AG04449 (cell line): ENCODE results near the gene HNRNPUL2.

Experiments used
- CTCF ChIA-PET: fragments of 350-600 bp; formaldehyde crosslinking; extraction: SDS; loops from one replicate; lab custom pipeline; 2021; ENCODE audit warnings: antibody characterized with exemption; lab: Yijun Ruan, JAX
- POLR2A ChIA-PET: fragments of 400-600, 350-600 bp; formaldehyde crosslinking; extraction: SDS; loops from one replicate; lab custom pipeline; 2020; ENCODE audit warnings: antibody characterized with exemption, inconsistent platforms; lab: Yijun Ruan, JAX
- DNase-seq: peaks from one replicate; pipeline ENCODE4 v3.0.0-alpha.2; 2010; ENCODE audit warnings: low read depth, low spot score
- H3K4me3 ChIP-seq: 2 replicates; pipeline ENCODE4 v1.5.1; 2011; ENCODE audit warnings: low read depth, mild to moderate bottlenecking, control low read depth, low read length
- CTCF ChIP-seq: IDR thresholded peaks from one replicate; pipeline ENCODE4 v1.5.1; 2011; ENCODE audit warnings: mild to moderate bottlenecking, moderate library complexity, low read length, control low read depth, inconsistent platforms; ENCODE audit not compliant: insufficient read depth; ENCODE audit errors: missing control alignments

HNRNPUL2 gene

GRCh38 chr11:62671236-62671607 is 56.0 kb downstream of the HNRNPUL2 start:
- TF ChIP-seq CTCF = no peak
- DNase-seq = no peak
- ChIA-PET CTCF (interaction anchor here (1.2 to 4.2 kb wide), 5 partner anchors 10 to 96 kb away, joined by 3 to 30 read pairs (median 8); partner anchors contain the start of gene LRRN4CL), POLR2A (interaction anchor here (0.6 to 2.1 kb wide), 10 partner anchors 10 to 213 kb away, joined by 3 to 15 read pairs (median 5); partner anchors contain the start of genes B3GAT3, EEF1G, INTS5 and LRRN4CL)
- H3K4me3 ChIP-seq = peak overlapping the region; percentile 76

GRCh38 chr11:62669420-62670161 is 57.7 kb downstream of the HNRNPUL2 start:
- POLR2A ChIA-PET = interaction anchor here (0.6 to 1.5 kb wide), 2 partner anchors 11 to 12 kb away, joined by 3 to 5 read pairs; no protein-coding TSS in a partner anchor
- DNase-seq = no peak
- H3K4me3 ChIP-seq = no peak overlapping the region
- CTCF ChIA-PET = interaction anchor here (1.3 to 6.1 kb wide), 3 partner anchors 11 to 40 kb away, joined by 3 to 30 read pairs (median 26); no protein-coding TSS in a partner anchor
- no peak for TF ChIP-seq CTCF

- no peak overlapping the region for H3K4me3 ChIP-seq
- no peak for DNase-seq
- POLR2A ChIA-PET = interaction anchor here (0.7 to 3.3 kb wide), 7 partner anchors 10 to 174 kb away, joined by 3 to 46 read pairs (median 5); partner anchors contain the start of genes EEF1G, GANAB, TEX54 and TUT1
- CTCF ChIA-PET = interaction anchor here (0.6 to 6.1 kb wide), 8 partner anchors 10 to 272 kb away, joined by 3 to 26 read pairs (median 6); no protein-coding TSS in a partner anchor
- TF ChIP-seq CTCF = no peak
Observed at GRCh38 chr11:62667460-62667859, 59.8 kb downstream of the HNRNPUL2 start.

- TF ChIP-seq CTCF = no peak
- POLR2A ChIA-PET = interaction anchor here (0.7 to 3.3 kb wide), 17 partner anchors 9 to 271 kb away, joined by 3 to 58 read pairs (median 16); partner anchors contain the start of genes EEF1G, GANAB, INTS5 and LRRN4CL
- H3K4me3 ChIP-seq = peak overlapping the region; percentile 92
- CTCF ChIA-PET = interaction anchor here (1.5 to 6.1 kb wide), 2 partner anchors 28 to 119 kb away, joined by 8 to 26 read pairs; no protein-coding TSS in a partner anchor
- no peak for DNase-seq
Observed at GRCh38 chr11:62666259-62666926, 60.9 kb downstream of the HNRNPUL2 start.

- peak overlapping the region; percentile 92 for H3K4me3 ChIP-seq
- TF ChIP-seq CTCF = no peak
- CTCF ChIA-PET = interaction anchor here (0.7 to 6.1 kb wide), 11 partner anchors 12 to 271 kb away, joined by 3 to 26 read pairs (median 3); partner anchors contain the start of genes BSCL2, GNG3 and TUT1
- DNase-seq = no peak
- POLR2A ChIA-PET = interaction anchor here (0.5 to 3.3 kb wide), 40 partner anchors 9 to 271 kb away, joined by 3 to 58 read pairs (median 8); partner anchors contain the start of genes B3GAT3, EEF1G, GANAB and HNRNPUL2
Observed at GRCh38 chr11:62665599-62666258, 61.5 kb downstream of the HNRNPUL2 start.
